ENCODE data around the gene EIF4E2. TPM values are rescaled to one million over a fixed set of nuclear protein-coding genes. Genes with fewer than 3 reads are reported as not detected.

Gene EIF4E2
- 98.9 and 109 TPM in 2 replicates for total RNA-seq (2012; rRNA removed)

GRCh38 chr2:232550354-232551249, at the start of gene EIF4E2, which contains the start of gene TIGD1:
Gene EIF4E2, plus strand, starts transcription at chr2:232550689. Its CDS starts 36 bp downstream, at chr2:232550725.
Gene TIGD1, minus strand, starts transcription at chr2:232550557. Its CDS starts 675 bp downstream, at chr2:232549882.
- Histone ChIP-seq H3K36me3 (ENCODE audit: insufficient read depth, low read length) (peaks cover 23% of the 10 kb centered on the region), H3K4me1 (ENCODE audit: control insufficient read depth, insufficient read depth, low read length) (peaks cover 11% of the 10 kb centered on the region), H3K4me3 (ENCODE audit: low read length) (peak within 1 kb of the TSS; percentile 75), H3K9me3 (replicated peaks; ENCODE audit: low read length) (no peaks in the 10 kb centered on the region), H3K27me3 (ENCODE audit: control insufficient read depth, insufficient read depth, low read length) (no peaks in the 10 kb centered on the region), H3K4me2 (ENCODE audit: low read length) (peak within 1 kb of the TSS; percentile 87), H3K9ac (ENCODE audit: low read depth, low read length) (peak within 1 kb of the TSS; percentile 98)

GRCh38 chr2:232501331-232501771, 49.1 kb upstream of the EIF4E2 start:
- H3K4me1 ChIP-seq (ENCODE audit: control insufficient read depth, insufficient read depth, low read length): no peaks in the 10 kb centered on the region
- no peak overlapping the region for H3K4me2 ChIP-seq (ENCODE audit: low read length)
- no peak overlapping the region for H3K4me3 ChIP-seq (ENCODE audit: low read length)
- H3K9ac ChIP-seq (ENCODE audit: low read depth, low read length): no peak overlapping the region
- H3K9me3 ChIP-seq (replicated peaks; ENCODE audit: low read length): no peaks in the 10 kb centered on the region
- no peaks in the 10 kb centered on the region for H3K36me3 ChIP-seq (ENCODE audit: insufficient read depth, low read length)
- H3K27me3 ChIP-seq (ENCODE audit: control insufficient read depth, insufficient read depth, low read length): peaks cover 57% of the 10 kb centered on the region

- Histone ChIP-seq H3K4me3 (ENCODE audit: low read length) (no peak overlapping the region), H3K4me2 (ENCODE audit: low read length) (no peak overlapping the region), H3K9me3 (replicated peaks; ENCODE audit: low read length) (no peaks in the 10 kb centered on the region), H3K27me3 (ENCODE audit: control insufficient read depth, insufficient read depth, low read length) (peaks cover 62% of the 10 kb centered on the region), H3K36me3 (ENCODE audit: insufficient read depth, low read length) (no peaks in the 10 kb centered on the region), H3K9ac (ENCODE audit: low read depth, low read length) (no peak overlapping the region), H3K4me1 (ENCODE audit: control insufficient read depth, insufficient read depth, low read length) (no peaks in the 10 kb centered on the region)
Measured at GRCh38 chr2:232501794-232502390, 48.6 kb upstream of the EIF4E2 start.

- peaks cover 67% of the 10 kb centered on the region for H3K27me3 ChIP-seq (ENCODE audit: control insufficient read depth, insufficient read depth, low read length)
- no peak overlapping the region for H3K4me3 ChIP-seq (ENCODE audit: low read length)
- no peaks in the 10 kb centered on the region for H3K4me1 ChIP-seq (ENCODE audit: control insufficient read depth, insufficient read depth, low read length)
- H3K4me2 ChIP-seq (ENCODE audit: low read length): no peak overlapping the region
- H3K9me3 ChIP-seq (replicated peaks; ENCODE audit: low read length): no peaks in the 10 kb centered on the region
- no peak overlapping the region for H3K9ac ChIP-seq (ENCODE audit: low read depth, low read length)
- H3K36me3 ChIP-seq (ENCODE audit: insufficient read depth, low read length): no peaks in the 10 kb centered on the region
Measured at GRCh38 chr2:232502511-232502910, 48.0 kb upstream of the EIF4E2 start.

- Histone ChIP-seq H3K36me3 (ENCODE audit: insufficient read depth, low read length) (no peaks in the 10 kb centered on the region), H3K4me1 (ENCODE audit: control insufficient read depth, insufficient read depth, low read length) (no peaks in the 10 kb centered on the region), H3K4me3 (ENCODE audit: low read length) (no peak overlapping the region), H3K9ac (ENCODE audit: low read depth, low read length) (no peak overlapping the region), H3K4me2 (ENCODE audit: low read length) (peak overlapping the region; percentile 61), H3K9me3 (replicated peaks; ENCODE audit: low read length) (no peaks in the 10 kb centered on the region), H3K27me3 (ENCODE audit: control insufficient read depth, insufficient read depth, low read length) (peaks cover 67% of the 10 kb centered on the region)
Measured at GRCh38 chr2:232502911-232503808, 47.3 kb upstream of the EIF4E2 start.

GRCh38 chr2:232503809-232504323, 46.6 kb upstream of the EIF4E2 start:
- Histone ChIP-seq H3K36me3 (ENCODE audit: insufficient read depth, low read length) (no peaks in the 10 kb centered on the region), H3K4me2 (ENCODE audit: low read length) (peak overlapping the region; percentile 61), H3K27me3 (ENCODE audit: control insufficient read depth, insufficient read depth, low read length) (peaks cover 66% of the 10 kb centered on the region), H3K9ac (ENCODE audit: low read depth, low read length) (no peak overlapping the region), H3K4me1 (ENCODE audit: control insufficient read depth, insufficient read depth, low read length) (no peaks in the 10 kb centered on the region), H3K4me3 (ENCODE audit: low read length) (no peak overlapping the region), H3K9me3 (replicated peaks; ENCODE audit: low read length) (no peaks in the 10 kb centered on the region)

GRCh38 chr2:232504438-232504837, 46.1 kb upstream of the EIF4E2 start:
- H3K36me3 ChIP-seq (ENCODE audit: insufficient read depth, low read length): no peaks in the 10 kb centered on the region
- peaks cover 67% of the 10 kb centered on the region for H3K27me3 ChIP-seq (ENCODE audit: control insufficient read depth, insufficient read depth, low read length)
- no peaks in the 10 kb centered on the region for H3K9me3 ChIP-seq (replicated peaks; ENCODE audit: low read length)
- no peak overlapping the region for H3K4me3 ChIP-seq (ENCODE audit: low read length)
- no peak overlapping the region for H3K9ac ChIP-seq (ENCODE audit: low read depth, low read length)
- no peaks in the 10 kb centered on the region for H3K4me1 ChIP-seq (ENCODE audit: control insufficient read depth, insufficient read depth, low read length)
- H3K4me2 ChIP-seq (ENCODE audit: low read length): no peak overlapping the region

GRCh38 chr2:232505856-232506255, 44.6 kb upstream of the EIF4E2 start:
- Histone ChIP-seq H3K9ac (ENCODE audit: low read depth, low read length) (no peak overlapping the region), H3K36me3 (ENCODE audit: insufficient read depth, low read length) (no peaks in the 10 kb centered on the region), H3K4me1 (ENCODE audit: control insufficient read depth, insufficient read depth, low read length) (no peaks in the 10 kb centered on the region), H3K4me2 (ENCODE audit: low read length) (no peak overlapping the region), H3K4me3 (ENCODE audit: low read length) (no peak overlapping the region), H3K27me3 (ENCODE audit: control insufficient read depth, insufficient read depth, low read length) (peaks cover 58% of the 10 kb centered on the region), H3K9me3 (replicated peaks; ENCODE audit: low read length) (no peaks in the 10 kb centered on the region)

- Histone ChIP-seq H3K4me1 (ENCODE audit: control insufficient read depth, insufficient read depth, low read length) (no peaks in the 10 kb centered on the region), H3K36me3 (ENCODE audit: insufficient read depth, low read length) (no peaks in the 10 kb centered on the region), H3K9ac (ENCODE audit: low read depth, low read length) (no peak overlapping the region), H3K4me2 (ENCODE audit: low read length) (no peak overlapping the region), H3K9me3 (replicated peaks; ENCODE audit: low read length) (no peaks in the 10 kb centered on the region), H3K27me3 (ENCODE audit: control insufficient read depth, insufficient read depth, low read length) (peaks cover 57% of the 10 kb centered on the region), H3K4me3 (ENCODE audit: low read length) (no peak overlapping the region)
Measured at GRCh38 chr2:232506709-232507108, 43.8 kb upstream of the EIF4E2 start.

GRCh38 chr2:232508251-232508650, 42.2 kb upstream of the EIF4E2 start:
- Histone ChIP-seq H3K4me3 (ENCODE audit: low read length) (no peak overlapping the region), H3K4me2 (ENCODE audit: low read length) (no peak overlapping the region), H3K9ac (ENCODE audit: low read depth, low read length) (no peak overlapping the region), H3K36me3 (ENCODE audit: insufficient read depth, low read length) (no peaks in the 10 kb centered on the region), H3K4me1 (ENCODE audit: control insufficient read depth, insufficient read depth, low read length) (no peaks in the 10 kb centered on the region), H3K27me3 (ENCODE audit: control insufficient read depth, insufficient read depth, low read length) (peaks cover 66% of the 10 kb centered on the region), H3K9me3 (replicated peaks; ENCODE audit: low read length) (no peaks in the 10 kb centered on the region)
